ENCODE measurements around the gene TMEM151B.

DNA sequence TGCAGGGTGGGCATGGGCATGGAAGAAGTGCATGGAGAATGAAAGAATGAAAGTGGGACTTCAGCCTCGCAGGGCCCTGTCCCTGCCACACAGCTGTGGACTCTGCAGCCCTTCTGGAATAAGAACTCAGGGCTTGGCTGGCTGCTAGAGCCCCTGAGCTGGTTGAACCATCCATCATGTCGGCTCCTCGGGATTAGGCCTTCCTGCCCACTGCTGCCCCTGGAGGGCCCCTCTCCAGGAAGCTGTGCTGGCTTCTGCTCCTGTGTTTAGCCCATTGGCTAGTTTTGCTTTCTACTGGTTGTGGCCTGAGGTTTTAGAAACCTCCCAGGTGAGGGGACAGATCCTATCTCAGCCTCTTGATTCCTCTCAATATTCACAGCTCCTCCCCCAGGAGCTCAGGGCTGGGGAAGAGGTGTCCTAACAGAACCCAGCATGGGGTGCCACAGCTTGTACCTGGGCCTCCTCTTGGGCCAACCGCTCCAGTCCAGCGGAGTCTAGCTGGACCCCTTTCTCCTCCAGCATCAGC lies 35.0 kb downstream of the TMEM151B start:
- TF ChIP-seq ZZZ3 (CRISPR knock-in tag; IDR thresholded peaks at IDR 0.05; ENCODE audit: borderline replicate concordance) (no peak), RBFOX2 (IDR thresholded peaks at IDR 0.05; ENCODE audit: low read depth, low read length) (no peak), RAD21 (CRISPR knock-in tag; IDR thresholded peaks at IDR 0.05) (no peak)

All from HepG2 (cell line).